Muscle layer of colon (tissue), 2 donors: ENCODE data around the gene AGAP9.
"Not testable (repeated sequence)": the region's sequence is repeated elsewhere in the genome, so short reads cannot be mapped to it uniquely, and the experiment has no call there.

ENCODE experiments used
- H3K27ac ChIP-seq: one replicate; pipeline ENCODE4 v1.7.0; 2013; ENCODE audit warnings: low read depth, mild to moderate bottlenecking, low read length, moderate library complexity
- H3K27me3 ChIP-seq, 2 donors: one replicate each; pipeline ENCODE4 v1.7.0; 2013; ENCODE audit warnings: low read length in 2 of 2, mild to moderate bottlenecking in 2 of 2; ENCODE audit not compliant: insufficient read depth in 2 of 2, control insufficient read depth in 1 of 2
- H3K36me3 ChIP-seq: one replicate; pipeline ENCODE4 v1.7.0; 2013; ENCODE audit warnings: mild to moderate bottlenecking, low read length; ENCODE audit not compliant: insufficient read depth
- H3K4me1 ChIP-seq: one replicate; pipeline ENCODE4 v1.7.0; 2013; ENCODE audit warnings: mild to moderate bottlenecking, low read length; ENCODE audit not compliant: insufficient read depth
- H3K4me3 ChIP-seq, 2 donors: one replicate each; pipeline ENCODE4 v1.7.0; 2013; ENCODE audit warnings: low read length in 2 of 2, low read depth in 1 of 2, mild to moderate bottlenecking in 1 of 2, moderate library complexity in 1 of 2
- H3K9ac ChIP-seq: one replicate; pipeline ENCODE4 v1.7.0; 2013; ENCODE audit warnings: low read length
- H3K9me3 ChIP-seq: one replicate; pipeline ENCODE4 v1.7.0; 2013; ENCODE audit warnings: mild to moderate bottlenecking, low read length
- donor health status: abdominal sarcoma.
- donor health status: Adenocarcinoma of cecum.

The AGAP9 gene

DNA sequence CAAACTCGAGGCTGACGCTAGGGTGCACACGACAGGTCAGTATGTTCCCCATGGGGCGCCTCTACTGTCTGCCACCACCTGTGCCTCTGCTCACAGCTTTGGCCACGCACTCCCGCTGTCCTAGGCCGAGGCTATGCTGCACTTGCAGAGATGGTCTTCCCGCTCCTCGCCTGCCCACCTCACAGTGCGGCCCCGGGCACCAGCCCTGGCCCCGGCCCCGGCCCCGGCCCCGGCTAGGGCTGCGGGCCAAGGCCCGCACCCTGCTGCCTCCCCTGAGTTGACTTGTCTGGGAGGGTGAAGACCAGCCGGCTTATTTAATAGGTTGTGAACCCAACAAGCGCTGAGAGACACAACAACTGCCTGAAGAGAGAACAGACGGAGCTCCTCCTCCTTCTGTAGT, at the start of gene AGAP9:
AGAP9 (minus strand) TSS at position 164 of the 400 bp plus-strand sequence; CDS start at position 52, 112 bp downstream.
- not testable (repeated sequence) for H3K4me3 ChIP-seq, H3K36me3 ChIP-seq, H3K9me3 ChIP-seq, H3K27ac ChIP-seq, H3K27me3 ChIP-seq, H3K4me1 ChIP-seq, H3K9ac ChIP-seq

GRCh38 chr10:47571138-47571912, 47.9 kb upstream of the AGAP9 start:
- not testable (repeated sequence) for H3K36me3 ChIP-seq, H3K9me3 ChIP-seq, H3K27me3 ChIP-seq, H3K9ac ChIP-seq, H3K4me1 ChIP-seq, H3K4me3 ChIP-seq, H3K27ac ChIP-seq

DNA sequence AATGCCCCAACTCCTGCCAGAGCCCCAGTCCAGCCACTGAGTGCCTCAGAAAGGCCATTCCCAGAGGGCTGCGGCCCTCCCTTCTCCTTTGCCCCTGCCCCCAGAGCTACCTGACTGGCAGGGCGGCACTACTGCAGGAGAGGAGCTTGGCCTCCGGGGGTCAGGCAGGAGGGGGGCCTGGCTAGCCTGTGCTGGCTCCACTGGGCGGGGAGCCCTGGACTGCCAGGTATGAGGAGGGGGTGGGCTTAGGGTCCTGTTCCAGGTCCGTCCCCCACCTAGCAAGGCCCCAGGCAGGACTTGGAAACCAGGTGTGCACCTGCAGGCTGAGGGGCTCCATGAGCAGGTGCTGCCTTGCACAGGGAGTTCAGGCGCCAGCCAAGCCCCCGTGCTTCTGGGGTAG, 43.3 kb upstream of the AGAP9 start:
- H3K4me3 ChIP-seq, H3K27ac ChIP-seq, H3K27me3 ChIP-seq, H3K9me3 ChIP-seq, H3K9ac ChIP-seq, H3K4me1 ChIP-seq, H3K36me3 ChIP-seq: not testable (repeated sequence)

DNA sequence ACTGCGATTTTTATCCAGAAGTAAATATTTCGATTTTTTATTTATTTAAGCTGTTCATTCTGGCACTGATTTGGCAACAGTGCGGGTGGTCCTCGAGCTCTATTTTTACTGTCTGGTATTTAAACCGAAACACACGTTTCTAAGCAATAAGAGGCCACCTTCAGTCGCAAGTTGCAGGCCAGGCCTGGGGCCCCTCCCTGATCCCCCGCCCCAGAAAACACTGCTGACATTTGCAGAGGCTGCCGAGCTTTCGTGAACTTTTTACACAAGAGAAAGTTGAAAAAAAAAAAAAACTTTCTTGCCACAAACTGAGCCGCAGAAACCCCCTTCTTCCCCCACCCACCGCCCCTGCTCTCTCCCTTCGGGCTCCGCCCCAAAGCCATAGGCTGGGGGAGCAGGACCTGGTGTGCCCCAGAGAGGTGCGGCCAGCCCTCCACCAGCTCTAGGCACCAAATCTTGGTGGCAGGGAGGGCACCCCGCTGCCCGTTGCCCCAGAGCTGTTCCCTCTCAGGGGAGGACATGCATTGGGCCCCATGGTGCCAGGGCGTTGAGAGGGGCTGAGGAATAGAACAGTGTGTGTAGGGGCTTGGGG, 42.8 kb upstream of the AGAP9 start:
- not testable (repeated sequence) for H3K27ac ChIP-seq, H3K9ac ChIP-seq, H3K9me3 ChIP-seq, H3K36me3 ChIP-seq, H3K27me3 ChIP-seq, H3K4me1 ChIP-seq, H3K4me3 ChIP-seq

DNA sequence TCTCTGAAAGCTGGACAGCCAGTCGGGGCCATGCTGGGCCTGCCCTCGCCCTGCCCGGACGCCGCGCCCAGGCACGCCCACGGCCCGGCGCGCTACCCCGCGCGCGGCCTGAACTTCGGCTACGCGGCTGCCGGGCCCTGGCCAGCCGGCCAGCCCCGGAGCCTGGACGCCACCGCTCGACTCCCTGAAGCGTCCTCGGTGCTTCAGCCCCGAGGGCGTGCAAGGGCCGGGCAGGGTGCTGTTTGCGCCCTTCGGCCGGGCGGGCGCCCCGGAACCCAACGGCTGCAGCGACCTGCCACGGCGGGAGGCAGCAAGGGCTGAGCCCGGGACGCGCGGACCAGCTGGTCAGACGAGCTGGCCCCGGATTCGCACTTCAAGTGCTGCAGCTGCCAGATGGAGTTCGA, 42.1 kb upstream of the AGAP9 start:
- H3K4me1 ChIP-seq, H3K36me3 ChIP-seq, H3K27ac ChIP-seq, H3K4me3 ChIP-seq, H3K27me3 ChIP-seq, H3K9me3 ChIP-seq, H3K9ac ChIP-seq: not testable (repeated sequence)

GRCh38 chr10:47564953-47565352, 41.5 kb upstream of the AGAP9 start:
- H3K36me3 ChIP-seq, H3K4me1 ChIP-seq: not testable (repeated sequence)

DNA sequence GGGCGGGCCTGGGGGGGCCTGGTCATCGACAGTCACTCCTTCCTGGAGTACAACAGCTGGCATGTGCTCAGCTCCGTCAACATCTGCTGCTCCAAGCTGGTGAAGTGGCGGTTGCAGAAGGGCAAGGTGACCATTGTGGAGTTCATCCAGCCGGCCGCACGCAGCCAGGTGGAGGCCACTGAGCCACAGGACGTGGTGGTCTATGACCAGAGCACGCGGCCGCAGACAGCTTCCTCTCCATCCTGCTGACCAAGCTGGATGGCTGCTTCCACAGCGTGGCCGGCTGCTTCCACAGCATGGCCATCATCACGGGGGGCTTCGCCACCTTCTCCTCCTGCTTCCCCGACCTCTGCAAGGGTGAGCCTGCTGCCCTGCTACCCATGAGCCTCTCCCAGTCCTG, 40.9 kb upstream of the AGAP9 start:
- not testable (repeated sequence) for H3K36me3 ChIP-seq, H3K9me3 ChIP-seq, H3K27ac ChIP-seq, H3K4me1 ChIP-seq, H3K4me3 ChIP-seq, H3K9ac ChIP-seq, H3K27me3 ChIP-seq

More at GRCh38 chr10:47564953-47565352, 41.5 kb upstream of the AGAP9 start:
- H3K27ac ChIP-seq, H3K27me3 ChIP-seq, H3K4me3 ChIP-seq, H3K9ac ChIP-seq, H3K9me3 ChIP-seq: not testable (repeated sequence)

GRCh38 chr10:47560452-47560851, 37.0 kb upstream of the AGAP9 start:
- not testable (repeated sequence) for H3K9me3 ChIP-seq, H3K36me3 ChIP-seq, H3K27ac ChIP-seq, H3K27me3 ChIP-seq, H3K9ac ChIP-seq, H3K4me1 ChIP-seq, H3K4me3 ChIP-seq

- H3K9ac ChIP-seq, H3K36me3 ChIP-seq, H3K4me3 ChIP-seq, H3K27ac ChIP-seq, H3K4me1 ChIP-seq, H3K9me3 ChIP-seq, H3K27me3 ChIP-seq: not testable (repeated sequence)
Observed at GRCh38 chr10:47559718-47560308, 36.4 kb upstream of the AGAP9 start.

GRCh38 chr10:47558109-47558508, 34.7 kb upstream of the AGAP9 start:
- H3K9me3 ChIP-seq, H3K27ac ChIP-seq, H3K36me3 ChIP-seq, H3K4me1 ChIP-seq, H3K27me3 ChIP-seq, H3K9ac ChIP-seq, H3K4me3 ChIP-seq: not testable (repeated sequence)

GRCh38 chr10:47557616-47558015, 34.2 kb upstream of the AGAP9 start:
- not testable (repeated sequence) for H3K36me3 ChIP-seq, H3K27ac ChIP-seq, H3K9ac ChIP-seq, H3K9me3 ChIP-seq, H3K27me3 ChIP-seq, H3K4me1 ChIP-seq, H3K4me3 ChIP-seq

DNA sequence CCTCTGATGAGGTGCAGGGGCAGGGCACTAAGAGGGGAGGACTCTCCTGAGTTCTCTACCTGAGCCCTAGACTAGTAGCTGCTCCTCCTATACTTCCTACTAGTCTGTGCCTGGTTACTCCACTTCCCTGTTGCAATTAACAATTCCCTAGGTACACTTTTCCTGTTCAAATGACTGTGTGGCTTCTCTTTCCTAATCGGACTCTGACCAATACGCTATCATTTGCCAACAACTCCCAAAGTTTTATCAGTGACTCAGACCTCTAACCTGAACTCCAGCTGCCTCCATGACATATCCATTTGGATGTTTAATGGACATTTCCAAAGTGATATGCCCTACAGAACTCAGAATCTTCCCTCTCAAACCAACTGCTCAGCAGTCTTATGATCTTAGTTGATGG, 31.9 kb upstream of the AGAP9 start:
- not testable (repeated sequence) for H3K36me3 ChIP-seq, H3K27me3 ChIP-seq, H3K4me1 ChIP-seq, H3K27ac ChIP-seq, H3K9me3 ChIP-seq, H3K9ac ChIP-seq, H3K4me3 ChIP-seq
